ENCODE measurements around the gene PSMA3.

The PSMA3 gene

DNA sequence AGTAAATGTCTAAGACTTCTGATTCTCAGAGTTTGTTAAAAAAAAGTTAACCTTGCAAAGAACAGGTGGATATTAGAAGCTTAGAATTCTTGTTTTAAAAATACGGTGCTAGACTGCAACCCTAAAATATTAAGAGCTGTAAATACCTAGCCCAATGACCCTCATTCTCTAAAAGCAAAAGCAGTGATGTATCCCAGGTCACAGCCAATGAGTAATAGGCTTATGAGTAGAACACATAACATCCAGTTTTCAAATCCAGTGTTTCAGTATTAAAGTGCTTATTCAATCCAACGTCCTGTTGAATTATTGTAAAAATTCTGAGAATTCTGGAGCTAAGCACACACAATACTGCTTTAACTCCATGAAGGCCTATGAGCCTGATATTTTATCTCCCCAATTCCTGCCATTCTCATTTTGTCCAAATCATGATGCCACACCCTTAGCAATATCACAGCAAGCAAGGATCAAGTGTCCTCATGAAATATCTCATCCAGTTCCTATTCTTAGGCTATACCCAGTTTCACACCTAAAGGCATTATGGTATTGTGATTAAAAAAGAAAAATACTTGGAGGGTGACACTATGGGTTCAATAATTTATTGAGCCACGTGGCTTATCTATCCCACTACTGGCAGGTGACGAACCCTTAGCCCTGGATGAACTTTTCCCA, 38.4 kb downstream of the PSMA3 start:
- TF ChIP-seq, protein P1, sequence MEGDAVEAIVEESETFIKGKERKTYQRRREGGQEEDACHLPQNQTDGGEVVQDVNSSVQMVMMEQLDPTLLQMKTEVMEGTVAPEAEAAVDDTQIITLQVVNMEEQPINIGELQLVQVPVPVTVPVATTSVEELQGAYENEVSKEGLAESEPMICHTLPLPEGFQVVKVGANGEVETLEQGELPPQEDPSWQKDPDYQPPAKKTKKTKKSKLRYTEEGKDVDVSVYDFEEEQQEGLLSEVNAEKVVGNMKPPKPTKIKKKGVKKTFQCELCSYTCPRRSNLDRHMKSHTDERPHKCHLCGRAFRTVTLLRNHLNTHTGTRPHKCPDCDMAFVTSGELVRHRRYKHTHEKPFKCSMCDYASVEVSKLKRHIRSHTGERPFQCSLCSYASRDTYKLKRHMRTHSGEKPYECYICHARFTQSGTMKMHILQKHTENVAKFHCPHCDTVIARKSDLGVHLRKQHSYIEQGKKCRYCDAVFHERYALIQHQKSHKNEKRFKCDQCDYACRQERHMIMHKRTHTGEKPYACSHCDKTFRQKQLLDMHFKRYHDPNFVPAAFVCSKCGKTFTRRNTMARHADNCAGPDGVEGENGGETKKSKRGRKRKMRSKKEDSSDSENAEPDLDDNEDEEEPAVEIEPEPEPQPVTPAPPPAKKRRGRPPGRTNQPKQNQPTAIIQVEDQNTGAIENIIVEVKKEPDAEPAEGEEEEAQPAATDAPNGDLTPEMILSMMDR (IDR thresholded peaks at IDR 0.05; ENCODE audit: unreplicated experiment in 3 of 3), result no peak
- H3K4me1 Mint-ChIP-seq, result peaks cover 23% of the 10 kb centered on the region
- no peaks in the 10 kb centered on the region for H3K27me3 Mint-ChIP-seq (ENCODE audit: low read depth)
- H3K4me3 Mint-ChIP-seq, result no peak overlapping the region
- H3K27ac Mint-ChIP-seq, result peak overlapping the region; percentile 0 to 72 (median 34)
- H3K9me3 Mint-ChIP-seq, result no peaks in the 10 kb centered on the region
- H3K36me3 Mint-ChIP-seq (ENCODE audit: low read depth), result peaks cover 82% of the 10 kb centered on the region

DNA sequence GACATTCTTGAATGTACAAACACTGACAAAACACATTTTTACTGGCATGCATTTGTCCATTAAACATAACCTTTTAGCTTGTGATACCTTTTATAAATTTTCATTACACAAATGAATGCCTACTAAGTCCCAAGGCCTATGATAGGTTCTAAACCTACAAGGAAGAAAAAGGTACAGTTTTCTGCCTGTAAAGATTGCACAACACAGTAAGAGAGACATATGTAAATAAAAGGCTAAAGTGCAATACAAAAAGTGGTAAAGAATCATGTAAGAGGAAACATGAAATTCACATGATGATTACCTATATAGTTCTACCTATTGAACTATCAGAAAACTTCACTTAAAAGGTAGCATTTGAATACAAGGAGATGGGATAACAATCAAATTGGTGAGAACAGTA, 39.1 kb downstream of the PSMA3 start:
- Mint-ChIP-seq H3K27me3 (ENCODE audit: low read depth) (no peaks in the 10 kb centered on the region), H3K27ac (no peak overlapping the region), H3K4me1 (peaks cover 23% of the 10 kb centered on the region), H3K4me3 (no peak overlapping the region), H3K36me3 (ENCODE audit: low read depth) (peaks cover 83% of the 10 kb centered on the region), H3K9me3 (no peaks in the 10 kb centered on the region)
- TF ChIP-seq, protein P1 (IDR thresholded peaks at IDR 0.05; ENCODE audit: unreplicated experiment in 3 of 3), result no peak

DNA sequence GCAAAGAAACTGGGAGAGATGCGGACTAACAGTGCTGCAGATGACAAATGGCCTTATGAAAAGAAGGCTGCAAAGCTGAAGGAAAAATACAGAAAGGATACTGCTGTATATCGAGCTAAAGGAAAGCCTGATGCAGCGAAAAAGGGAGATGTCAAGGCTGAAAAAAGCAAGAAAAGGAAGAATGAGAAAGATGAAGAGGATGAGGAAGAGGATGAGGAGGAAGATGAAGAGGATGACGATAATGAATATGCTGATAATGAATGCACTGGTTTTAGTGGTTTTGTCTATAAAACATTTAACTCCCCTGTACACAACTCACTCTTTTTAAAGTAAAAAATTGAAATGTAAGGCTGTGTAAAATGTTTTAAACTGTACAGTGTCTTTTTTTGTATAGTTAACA, 40.5 kb downstream of the PSMA3 start:
- Mint-ChIP-seq H3K27me3 (ENCODE audit: low read depth) (no peaks in the 10 kb centered on the region), H3K36me3 (ENCODE audit: low read depth) (peaks cover 80% of the 10 kb centered on the region), H3K4me1 (peaks cover 23% of the 10 kb centered on the region), H3K4me3 (no peak overlapping the region), H3K27ac (peak overlapping the region in 1 of 3 experiments; percentile 19), H3K9me3 (no peaks in the 10 kb centered on the region)
- TF ChIP-seq, protein P1 (IDR thresholded peaks at IDR 0.05; ENCODE audit: unreplicated experiment in 3 of 3), result no peak

DNA sequence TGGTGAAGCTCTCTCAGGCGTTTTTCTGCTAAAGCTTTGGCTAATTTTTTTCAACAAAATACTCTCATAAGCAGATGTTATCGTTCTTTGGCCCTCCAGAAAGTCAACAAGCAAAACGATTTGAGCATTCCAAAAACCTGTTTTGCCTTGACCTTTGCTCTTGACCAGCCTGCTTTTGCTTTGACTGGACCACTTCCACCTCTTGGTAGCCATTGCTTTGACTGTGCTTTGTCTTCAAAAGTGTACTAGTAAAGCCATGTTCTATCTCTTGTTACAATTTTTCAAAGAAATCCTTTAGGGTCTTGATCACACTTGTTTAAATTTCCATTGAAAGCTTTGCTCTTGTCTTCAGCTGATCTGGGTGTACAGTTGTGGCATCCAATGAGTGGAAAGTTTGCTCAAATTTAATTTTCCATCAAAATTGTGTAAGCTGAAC, 43.0 kb downstream of the PSMA3 start:
- H3K27ac Mint-ChIP-seq, result no peak overlapping the region
- no peaks in the 10 kb centered on the region for H3K27me3 Mint-ChIP-seq (ENCODE audit: low read depth)
- TF ChIP-seq, protein P1 (IDR thresholded peaks at IDR 0.05; ENCODE audit: unreplicated experiment in 3 of 3), result no peak
- peaks cover 7% of the 10 kb centered on the region for H3K4me1 Mint-ChIP-seq
- peaks cover 72% of the 10 kb centered on the region for H3K36me3 Mint-ChIP-seq (ENCODE audit: low read depth)
- H3K9me3 Mint-ChIP-seq, result no peaks in the 10 kb centered on the region
- no peak overlapping the region for H3K4me3 Mint-ChIP-seq

DNA sequence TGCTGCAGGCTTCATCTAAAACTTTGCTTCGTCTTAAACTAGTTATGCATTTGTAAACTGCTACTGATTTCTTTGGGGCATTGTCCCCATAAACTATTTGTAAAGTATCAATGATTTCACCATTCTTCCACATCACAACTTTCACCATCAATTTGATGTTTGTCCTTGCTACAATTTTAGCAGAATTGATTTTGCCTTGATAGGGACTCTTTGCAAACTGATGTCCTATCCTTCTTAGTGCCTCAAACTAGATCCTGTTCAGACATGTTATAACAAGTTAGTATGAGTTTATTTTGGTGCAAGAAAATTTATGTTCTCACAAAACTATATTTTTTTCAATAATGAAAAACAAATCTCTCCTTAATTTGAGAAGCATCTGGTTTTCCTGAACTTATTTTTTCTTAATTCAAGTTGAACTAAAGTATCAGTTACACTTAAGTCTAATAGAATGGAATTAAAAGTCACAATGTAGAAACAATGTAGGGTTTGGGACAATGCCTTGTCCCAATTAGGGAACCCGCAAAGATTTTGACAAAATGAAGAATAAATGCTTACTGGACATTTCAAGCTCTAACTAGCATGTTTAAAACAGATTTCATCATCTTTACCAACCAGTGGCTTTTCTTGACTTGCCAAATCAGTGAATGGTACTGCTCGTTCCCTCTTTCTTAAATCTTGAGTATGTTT, 43.6 kb downstream of the PSMA3 start:
- H3K9me3 Mint-ChIP-seq, result no peaks in the 10 kb centered on the region
- H3K4me1 Mint-ChIP-seq, result peaks cover 5% of the 10 kb centered on the region
- peaks cover 74% of the 10 kb centered on the region for H3K36me3 Mint-ChIP-seq (ENCODE audit: low read depth)
- H3K27me3 Mint-ChIP-seq (ENCODE audit: low read depth), result no peaks in the 10 kb centered on the region
- H3K27ac Mint-ChIP-seq, result no peak overlapping the region
- no peak overlapping the region for H3K4me3 Mint-ChIP-seq
- TF ChIP-seq, protein P1 (IDR thresholded peaks at IDR 0.05; ENCODE audit: unreplicated experiment in 3 of 3), result no peak

All from nephron (organoid).